ENCODE results near the gene KAT2A.

GRCh38 chr17:42132941-42133340 lies 11.8 kb upstream of the KAT2A start:
- TF ChIP-seq CTCF (conservative IDR thresholded peaks at IDR 0.05) (no peak), EZH2 (IDR thresholded peaks at IDR 0.05; ENCODE audit: low read depth) (no peak)
